ENCODE data around the gene HOXB9. TPM values are rescaled to one million over a fixed set of nuclear protein-coding genes. Genes with fewer than 3 reads are reported as not detected.

HOXB9 gene
- total RNA-seq, 1 experiment from 2014 or later, result 0.24 TPM

GRCh38 chr17:48586355-48587258, 39.6 kb downstream of the HOXB9 start:
- H3K27me3 Mint-ChIP-seq (ENCODE audit: low read depth), result peaks cover 100% of the 10 kb centered on the region; the same call in 1 of the 2 replicates
- no peak for DNase-seq (ENCODE audit: low spot score)
- no peak for ATAC-seq
- no peak overlapping the region for H3K4me3 Mint-ChIP-seq
- H3K36me3 Mint-ChIP-seq, result no peaks in the 10 kb centered on the region
- H3K9me3 Mint-ChIP-seq, result no peaks in the 10 kb centered on the region
- peaks cover 43% of the 10 kb centered on the region for H3K4me1 Mint-ChIP-seq
- no peak overlapping the region for H3K27ac Mint-ChIP-seq
- ChIA-PET POLR2A (no interaction called here), CTCF (interaction anchor here (1.4 to 3.6 kb wide), 5 partner anchors 31 to 371 kb away, joined by 3 to 21 read pairs (median 5); no protein-coding TSS in a partner anchor)
- 0 out of 2 replicates have a peak, but pooled peaks have one; percentile 54 for TF ChIP-seq CDX4 (CRISPR knock-in tag; IDR thresholded peaks at IDR 0.05; ENCODE audit: borderline replicate concordance)
- no peak for TF ChIP-seq MXD4 (CRISPR knock-in tag; IDR thresholded peaks at IDR 0.05; ENCODE audit: borderline replicate concordance)
- no peak for TF ChIP-seq ZNF396 (CRISPR knock-in tag; IDR thresholded peaks at IDR 0.05; ENCODE audit: borderline replicate concordance)
- no peak for TF ChIP-seq NR1H2 (CRISPR knock-in tag; IDR thresholded peaks at IDR 0.05)

GRCh38 chr17:48584223-48584741, 41.9 kb downstream of the HOXB9 start:
- POLR2A ChIA-PET, result no interaction called here
- Mint-ChIP-seq H3K27me3 (ENCODE audit: low read depth) (peaks cover 100% of the 10 kb centered on the region; the same call in 1 of the 2 replicates), H3K27ac (no peak overlapping the region), H3K4me3 (no peak overlapping the region), H3K36me3 (no peaks in the 10 kb centered on the region), H3K4me1 (peaks cover 43% of the 10 kb centered on the region), H3K9me3 (no peaks in the 10 kb centered on the region)
- DNase-seq (ENCODE audit: low spot score), result no peak
- ATAC-seq, result no peak
- TF ChIP-seq AR (CRISPR knock-in tag; IDR thresholded peaks at IDR 0.05), result no peak
- CTCF ChIA-PET, result interaction anchor here (1.0 kb wide), 1 partner anchor 8 kb away, joined by 4 read pairs; no protein-coding TSS in a partner anchor

- DNase-seq (ENCODE audit: low spot score) (no peak), ATAC-seq (no peak)
- Mint-ChIP-seq H3K4me3 (no peak overlapping the region), H3K36me3 (no peaks in the 10 kb centered on the region), H3K9me3 (no peaks in the 10 kb centered on the region), H3K4me1 (peaks cover 48% of the 10 kb centered on the region), H3K27me3 (ENCODE audit: low read depth) (peaks cover 100% of the 10 kb centered on the region; the same call in 1 of the 2 replicates), H3K27ac (no peak overlapping the region)
- POLR2A ChIA-PET, result no interaction called here
- no peak for TF ChIP-seq PRRX2 (CRISPR knock-in tag; IDR thresholded peaks at IDR 0.05)
- TF ChIP-seq GRHL2 (CRISPR knock-in tag; IDR thresholded peaks at IDR 0.05; ENCODE audit: insufficient replicate concordance, severe bottlenecking), result no peak
- TF ChIP-seq NFATC4 (CRISPR knock-in tag; IDR thresholded peaks at IDR 0.05), result no peak
- no peak for TF ChIP-seq ZNF423 (CRISPR knock-in tag; IDR thresholded peaks at IDR 0.05)
- no peak for TF ChIP-seq ZNF263 (CRISPR knock-in tag; IDR thresholded peaks at IDR 0.05; ENCODE audit: low read depth)
- no peak for TF ChIP-seq ZNF671 (CRISPR knock-in tag; IDR thresholded peaks at IDR 0.05)
- no peak for TF ChIP-seq EMX1 (CRISPR knock-in tag; IDR thresholded peaks at IDR 0.05)
- no peak for TF ChIP-seq ZNF317 (CRISPR knock-in tag; IDR thresholded peaks at IDR 0.05; ENCODE audit: borderline replicate concordance, low read depth)
- no peak for TF ChIP-seq ZBTB21 (CRISPR knock-in tag; IDR thresholded peaks at IDR 0.05; ENCODE audit: borderline replicate concordance)
- TF ChIP-seq ETV6 (CRISPR knock-in tag; IDR thresholded peaks at IDR 0.05), result no peak
- TF ChIP-seq RELA (CRISPR knock-in tag; IDR thresholded peaks at IDR 0.05; ENCODE audit: borderline replicate concordance), result no peak
- TF ChIP-seq, protein P1, sequence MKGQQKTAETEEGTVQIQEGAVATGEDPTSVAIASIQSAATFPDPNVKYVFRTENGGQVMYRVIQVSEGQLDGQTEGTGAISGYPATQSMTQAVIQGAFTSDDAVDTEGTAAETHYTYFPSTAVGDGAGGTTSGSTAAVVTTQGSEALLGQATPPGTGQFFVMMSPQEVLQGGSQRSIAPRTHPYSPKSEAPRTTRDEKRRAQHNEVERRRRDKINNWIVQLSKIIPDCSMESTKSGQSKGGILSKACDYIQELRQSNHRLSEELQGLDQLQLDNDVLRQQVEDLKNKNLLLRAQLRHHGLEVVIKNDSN (CRISPR knock-in tag; IDR thresholded peaks at IDR 0.05), result no peak
- TF ChIP-seq HMGA2 (CRISPR knock-in tag; IDR thresholded peaks at IDR 0.05), result no peak
- TF ChIP-seq NFE2L1 (CRISPR knock-in tag; IDR thresholded peaks at IDR 0.05), result no peak
- TF ChIP-seq MYBL2 (CRISPR knock-in tag; IDR thresholded peaks at IDR 0.05), result no peak
- no peak for TF ChIP-seq TCF7 (CRISPR knock-in tag; IDR thresholded peaks at IDR 0.05; ENCODE audit: low read depth)
- no peak for TF ChIP-seq TP53 (CRISPR knock-in tag; IDR thresholded peaks at IDR 0.05)
- TF ChIP-seq CREB1 (CRISPR knock-in tag; IDR thresholded peaks at IDR 0.05), result no peak
- CTCF ChIA-PET, result interaction anchor here (1.0 kb wide), 1 partner anchor 9 kb away, joined by 4 read pairs; no protein-coding TSS in a partner anchor
These were observed 42.4 kb downstream of the HOXB9 start for GRCh38 chr17:48583708-48584222.

Data from WTC11 (cell line).